A204.1 (cell line): ENCODE data around the gene USP24.

Experiments used
- FAIRE-seq: peaks from 2 replicates; lab custom pipeline; 2012; peaks lifted over from hg19 to GRCh38; lab: Jason Lieb, UNC

Gene USP24

GRCh38 chr1:55067022-55067778 is 148.0 kb downstream of the USP24 start:
- FAIRE-seq: no peak

DNA sequence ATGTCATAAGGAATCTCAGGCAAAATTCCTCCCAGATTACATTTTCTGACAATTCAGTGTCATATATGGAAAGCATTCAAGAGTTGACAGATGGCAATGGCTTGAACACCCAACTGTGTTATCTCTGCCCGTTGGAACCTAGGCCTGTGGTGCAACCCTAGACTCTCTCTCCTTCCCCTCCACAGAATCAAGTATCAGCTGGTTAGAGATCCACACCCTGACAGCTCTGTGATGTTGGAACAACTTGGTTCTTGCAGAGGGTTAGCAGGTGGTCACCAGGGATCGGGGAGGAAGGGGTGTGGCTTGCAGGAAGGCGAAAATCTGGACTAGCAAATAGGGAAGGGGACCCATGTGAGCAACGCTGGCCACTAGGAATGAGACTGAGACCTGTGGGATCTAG is 149.5 kb downstream of the USP24 start:
- no peak for FAIRE-seq

DNA sequence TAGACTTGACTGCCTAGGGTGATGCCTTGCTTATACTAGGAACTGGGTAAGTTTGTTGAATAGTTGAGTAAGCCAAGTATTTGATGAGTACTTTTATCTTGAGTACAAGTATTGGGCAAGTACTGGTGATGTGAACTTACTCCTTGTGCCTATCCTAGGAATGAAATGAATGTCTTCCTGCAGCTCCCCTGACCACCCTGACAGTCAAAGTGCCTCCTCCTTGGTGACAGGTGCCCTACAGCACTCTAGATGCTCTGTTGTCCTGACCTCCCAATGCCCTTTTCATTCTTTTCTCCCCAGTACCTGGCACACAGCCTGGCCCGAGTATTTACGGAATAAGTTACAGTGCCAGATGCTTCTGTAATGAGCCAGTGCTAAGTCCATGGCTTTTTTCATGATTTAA is 150.3 kb downstream of the USP24 start:
- FAIRE-seq: no peak

- no peak for FAIRE-seq
Measured at GRCh38 chr1:55064071-55064581, 151.0 kb downstream of the USP24 start.

- no peak for FAIRE-seq
Measured at GRCh38 chr1:55063577-55063942, 151.6 kb downstream of the USP24 start.

DNA sequence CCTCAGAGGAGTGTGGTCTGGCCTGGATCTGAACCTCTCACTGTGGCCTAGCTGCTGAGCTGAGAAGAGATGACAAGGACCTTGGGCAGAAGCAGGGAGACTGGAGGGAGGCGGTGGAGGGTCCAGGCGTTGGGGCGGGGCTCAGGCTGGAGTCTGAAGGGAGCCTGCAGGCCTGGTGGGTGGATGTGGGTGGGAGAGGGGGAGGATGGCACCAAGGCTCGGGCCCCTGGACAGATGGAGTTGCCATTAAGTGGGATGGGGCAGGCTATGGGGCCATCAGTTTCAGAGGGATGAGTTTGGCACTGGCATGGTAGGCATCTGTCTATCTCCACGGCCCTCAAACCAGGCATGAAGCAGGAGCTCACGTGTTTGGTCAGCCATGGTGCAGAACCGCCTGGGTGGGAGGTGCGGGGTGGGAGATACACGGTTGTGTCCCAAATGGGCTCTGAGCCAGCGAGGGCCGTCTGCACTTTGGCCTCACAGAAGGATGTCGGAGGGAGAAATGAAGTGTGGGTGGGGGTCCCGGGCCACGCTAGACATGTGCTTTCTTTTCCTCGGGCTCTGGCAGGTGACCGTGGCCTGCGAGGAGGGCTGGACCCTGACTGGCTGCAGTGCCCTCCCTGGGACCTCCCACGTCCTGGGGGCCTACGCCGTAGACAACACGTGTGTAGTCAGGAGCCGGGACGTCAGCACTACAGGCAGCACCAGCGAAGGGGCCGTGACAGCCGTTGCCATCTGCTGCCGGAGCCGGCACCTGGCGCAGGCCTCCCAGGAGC is 152.2 kb downstream of the USP24 start:
- FAIRE-seq: no peak

DNA sequence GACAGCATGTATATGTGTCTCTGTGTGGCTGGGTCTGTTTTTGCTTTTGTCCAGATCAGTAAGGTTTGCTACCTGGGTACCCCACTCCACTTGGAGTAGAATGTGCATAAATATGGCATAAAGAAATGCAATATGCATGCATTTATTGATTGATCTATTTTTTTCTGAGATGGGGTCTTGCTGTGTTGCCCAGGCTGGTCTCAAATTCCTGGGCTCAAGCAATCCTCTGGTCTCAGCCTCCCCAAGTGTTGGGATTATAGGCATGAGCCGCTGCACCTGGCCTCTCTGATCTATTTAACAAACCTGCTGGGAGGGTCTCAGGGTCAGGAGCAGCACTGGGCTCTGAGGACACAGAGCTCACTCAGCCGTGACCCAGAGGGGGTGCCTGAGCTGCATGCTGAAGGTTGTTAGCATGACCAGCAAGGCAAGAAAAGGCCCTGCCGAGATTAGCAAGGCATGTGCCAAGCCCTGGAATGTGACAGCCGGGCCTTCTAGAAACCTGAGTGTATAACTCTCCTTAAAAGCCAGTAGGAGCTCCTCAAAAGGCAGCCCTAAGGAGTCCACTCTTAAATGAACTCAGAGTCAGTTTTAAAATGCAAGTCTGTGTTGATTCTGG is 153.3 kb downstream of the USP24 start:
- no peak for FAIRE-seq

GRCh38 chr1:55061000-55061705 is 154.0 kb downstream of the USP24 start:
- no peak for FAIRE-seq

GRCh38 chr1:55060133-55060999 is 154.8 kb downstream of the USP24 start:
- no peak for FAIRE-seq

- no peak for FAIRE-seq
Measured at GRCh38 chr1:55059302-55060132, 155.6 kb downstream of the USP24 start.

- FAIRE-seq: no peak
Measured at GRCh38 chr1:55057956-55058298, 157.2 kb downstream of the USP24 start.

- FAIRE-seq: no peak
Measured at GRCh38 chr1:55057270-55057955, 157.8 kb downstream of the USP24 start.

- no peak for FAIRE-seq
Measured at GRCh38 chr1:55056632-55056992, 158.6 kb downstream of the USP24 start.

GRCh38 chr1:55055951-55056631 is 159.1 kb downstream of the USP24 start:
- no peak for FAIRE-seq

- no peak for FAIRE-seq
Measured at GRCh38 chr1:55055084-55055882, 159.9 kb downstream of the USP24 start.

DNA sequence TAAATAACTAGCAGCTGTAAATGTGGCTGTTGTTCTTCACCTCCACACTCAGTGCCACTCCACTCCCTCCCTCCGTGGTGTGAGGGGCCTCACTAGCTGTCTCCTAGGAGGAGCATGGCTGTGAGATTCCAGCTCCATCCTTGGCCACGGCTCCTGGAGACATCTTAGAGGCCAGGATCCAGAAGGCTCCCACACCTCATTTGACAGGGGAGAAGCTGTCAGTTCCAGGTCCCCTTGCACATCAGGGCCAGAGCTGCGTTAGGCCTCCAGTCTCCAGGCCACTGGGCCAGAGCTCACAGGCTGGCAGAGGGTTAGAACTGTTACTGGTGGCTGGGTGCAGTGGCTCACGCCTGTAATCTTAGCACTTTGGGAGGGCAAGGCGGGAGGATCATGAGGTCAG is 160.8 kb downstream of the USP24 start:
- no peak for FAIRE-seq

DNA sequence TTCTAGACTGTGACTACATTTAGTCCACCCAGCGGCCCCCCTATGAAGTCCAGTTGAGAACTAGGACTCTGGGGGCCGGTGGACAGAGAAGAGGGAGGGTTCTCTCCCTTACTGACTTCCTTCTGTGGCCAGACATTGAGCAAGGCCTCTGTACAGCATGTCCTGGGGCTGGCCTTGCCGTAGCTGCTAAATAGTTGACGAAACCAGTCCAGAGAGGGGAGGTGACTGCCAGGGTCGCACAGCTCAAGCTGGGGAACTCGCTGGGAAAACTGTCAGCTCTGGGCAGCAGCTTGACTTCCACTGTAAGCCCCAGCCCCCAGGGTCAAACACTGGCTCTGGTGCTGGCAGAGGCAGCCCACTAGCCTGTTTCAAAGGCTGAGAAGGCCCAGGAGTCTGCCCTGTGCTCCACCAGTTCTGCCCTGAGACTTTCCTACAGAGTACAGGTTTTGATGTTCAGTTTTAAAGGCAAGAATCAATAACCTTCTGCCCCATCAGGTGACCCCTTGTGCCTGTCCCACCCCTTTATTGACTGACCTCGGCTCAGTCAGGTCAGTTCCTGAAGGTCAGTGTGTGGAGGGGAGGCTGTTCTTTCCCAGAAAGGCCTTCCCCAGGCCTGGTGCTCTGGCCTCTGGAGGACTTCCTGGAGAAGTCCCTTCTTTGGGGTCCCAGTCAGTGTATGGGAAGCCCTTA is 161.8 kb downstream of the USP24 start:
- no peak for FAIRE-seq
